ENCODE measurements around the gene GLI3.

The GLI3 gene

DNA sequence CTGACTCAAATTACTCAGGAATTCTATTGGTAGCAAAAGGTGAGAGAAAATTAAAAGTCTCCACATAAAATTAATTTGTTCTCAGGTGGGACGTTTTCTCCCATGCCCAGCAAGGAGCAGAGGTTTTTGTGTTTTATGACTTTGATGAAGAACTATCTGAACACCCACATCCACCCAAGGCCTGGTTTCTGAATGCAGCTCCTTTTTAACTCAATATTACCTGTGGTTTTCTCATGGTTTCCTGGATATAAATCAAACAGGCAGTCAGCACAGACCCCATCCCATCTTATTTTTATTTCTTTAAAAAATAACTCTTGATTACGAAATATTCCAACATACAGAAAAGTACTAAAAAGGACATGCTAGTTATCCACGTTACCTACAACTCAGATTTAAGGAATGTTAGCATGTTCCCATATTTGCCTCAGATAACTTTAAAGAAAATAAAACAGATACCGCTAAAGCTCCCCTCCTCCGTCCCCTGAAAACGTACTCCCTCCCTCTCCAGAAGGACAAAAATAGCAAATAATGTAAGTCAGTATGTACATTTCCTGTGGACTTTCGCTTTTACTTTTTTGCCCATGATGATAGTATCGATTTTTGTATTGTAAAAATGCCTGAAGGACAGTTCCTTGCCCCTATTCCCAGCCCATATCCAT lies 43.4 kb downstream of the GLI3 start:
- TF ChIP-seq, protein P1, sequence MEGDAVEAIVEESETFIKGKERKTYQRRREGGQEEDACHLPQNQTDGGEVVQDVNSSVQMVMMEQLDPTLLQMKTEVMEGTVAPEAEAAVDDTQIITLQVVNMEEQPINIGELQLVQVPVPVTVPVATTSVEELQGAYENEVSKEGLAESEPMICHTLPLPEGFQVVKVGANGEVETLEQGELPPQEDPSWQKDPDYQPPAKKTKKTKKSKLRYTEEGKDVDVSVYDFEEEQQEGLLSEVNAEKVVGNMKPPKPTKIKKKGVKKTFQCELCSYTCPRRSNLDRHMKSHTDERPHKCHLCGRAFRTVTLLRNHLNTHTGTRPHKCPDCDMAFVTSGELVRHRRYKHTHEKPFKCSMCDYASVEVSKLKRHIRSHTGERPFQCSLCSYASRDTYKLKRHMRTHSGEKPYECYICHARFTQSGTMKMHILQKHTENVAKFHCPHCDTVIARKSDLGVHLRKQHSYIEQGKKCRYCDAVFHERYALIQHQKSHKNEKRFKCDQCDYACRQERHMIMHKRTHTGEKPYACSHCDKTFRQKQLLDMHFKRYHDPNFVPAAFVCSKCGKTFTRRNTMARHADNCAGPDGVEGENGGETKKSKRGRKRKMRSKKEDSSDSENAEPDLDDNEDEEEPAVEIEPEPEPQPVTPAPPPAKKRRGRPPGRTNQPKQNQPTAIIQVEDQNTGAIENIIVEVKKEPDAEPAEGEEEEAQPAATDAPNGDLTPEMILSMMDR (IDR thresholded peaks at IDR 0.05; ENCODE audit: low read depth, low read length, missing control alignments) = no peak
- Histone ChIP-seq H3K36me3 (replicated peaks) (no peaks in the 10 kb centered on the region), H3K27ac (peak overlapping the region; percentile 7), H3K4me3 (ENCODE audit: low read depth, low read length) (peak overlapping the region; percentile 32), H3K27me3 (replicated peaks) (no peaks in the 10 kb centered on the region)
- in situ Hi-C loops (cut with HindIII; ENCODE audit: low pct_ligation_motif_present, low sequenced_read_pairs) = no loop called here
- DNase-seq = no peak

DNA sequence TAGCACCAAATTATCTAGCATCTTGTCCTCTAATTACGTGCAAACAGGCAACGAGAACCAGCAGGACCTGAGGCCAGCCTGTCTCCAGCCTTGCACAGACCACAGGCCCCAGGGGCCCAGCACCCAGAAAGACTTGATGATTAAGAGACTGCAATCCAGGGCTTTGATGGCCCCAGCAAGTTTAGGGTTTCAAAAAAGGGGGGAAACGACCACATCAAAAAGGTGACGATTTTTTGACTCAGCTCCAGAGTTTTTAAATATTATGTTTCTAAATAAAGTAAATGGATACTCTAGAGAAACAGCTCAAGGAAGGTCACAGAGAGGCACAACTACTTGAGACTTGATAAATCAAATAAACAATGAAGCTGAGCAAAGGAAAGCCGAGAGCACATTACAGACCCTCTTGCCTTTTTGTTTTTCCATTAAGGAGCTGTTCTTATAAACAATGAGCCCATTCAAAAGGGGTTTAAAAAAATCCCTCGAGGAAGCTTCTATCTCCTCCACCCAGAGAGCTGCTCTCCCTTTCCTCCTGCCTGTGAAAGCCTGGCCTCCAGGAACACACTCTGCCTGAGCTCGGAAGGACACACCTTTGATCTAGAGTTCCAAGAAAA lies 44.1 kb downstream of the GLI3 start:
- no peak for DNase-seq
- no peaks in the 10 kb centered on the region for H3K27me3 ChIP-seq (replicated peaks)
- no peak overlapping the region for H3K27ac ChIP-seq
- in situ Hi-C loops (cut with HindIII; ENCODE audit: low pct_ligation_motif_present, low sequenced_read_pairs) = no loop called here
- H3K4me3 ChIP-seq (ENCODE audit: low read depth, low read length) = no peak overlapping the region
- TF ChIP-seq, protein P1 (IDR thresholded peaks at IDR 0.05; ENCODE audit: low read depth, low read length, missing control alignments) = no peak
- no peaks in the 10 kb centered on the region for H3K36me3 ChIP-seq (replicated peaks)

DNA sequence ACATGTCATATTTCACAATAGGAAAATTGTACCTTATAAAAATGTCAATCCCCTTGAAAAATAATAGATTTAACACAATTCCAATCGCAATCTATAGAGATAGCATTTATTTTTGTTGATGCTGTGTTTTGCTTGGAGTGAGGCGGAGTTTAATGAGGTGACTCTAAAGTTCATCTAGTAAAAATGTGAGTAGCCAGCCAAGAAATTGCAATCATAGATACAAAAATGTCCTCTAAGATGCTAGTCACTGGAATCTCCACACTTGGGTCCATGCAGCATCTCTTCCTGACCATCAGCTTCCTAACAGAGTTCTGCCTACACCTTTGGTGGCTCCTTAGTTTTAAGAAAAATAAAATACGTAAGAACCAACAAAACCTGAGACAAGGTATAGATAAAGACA lies 44.9 kb downstream of the GLI3 start:
- in situ Hi-C loops (cut with HindIII; ENCODE audit: low pct_ligation_motif_present, low sequenced_read_pairs) = no loop called here
- H3K27me3 ChIP-seq (replicated peaks) = no peaks in the 10 kb centered on the region
- no peak overlapping the region for H3K4me3 ChIP-seq (ENCODE audit: low read depth, low read length)
- H3K36me3 ChIP-seq (replicated peaks) = no peaks in the 10 kb centered on the region
- H3K27ac ChIP-seq = no peak overlapping the region
- TF ChIP-seq, protein P1 (IDR thresholded peaks at IDR 0.05; ENCODE audit: low read depth, low read length, missing control alignments) = no peak
- no peak for DNase-seq

DNA sequence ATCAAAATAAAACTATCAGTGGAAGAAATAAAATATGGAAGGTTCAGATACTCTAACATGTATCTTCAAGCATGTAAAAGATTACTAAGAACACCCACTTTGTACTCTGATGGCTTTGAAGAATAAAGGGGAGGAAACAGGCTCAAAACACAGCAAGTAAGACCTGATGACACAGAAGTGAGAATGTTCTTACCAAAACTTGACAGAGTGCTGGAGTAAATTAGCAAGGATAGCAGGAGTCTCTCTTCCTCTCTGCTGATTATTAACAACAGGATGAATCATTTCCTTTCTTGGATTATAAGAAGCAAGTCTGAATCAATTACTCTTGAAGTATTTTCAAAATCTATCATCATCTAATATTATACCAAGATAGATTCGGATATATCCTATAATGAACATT lies 47.5 kb downstream of the GLI3 start:
- Histone ChIP-seq H3K27ac (no peak overlapping the region), H3K27me3 (replicated peaks) (no peaks in the 10 kb centered on the region), H3K4me3 (ENCODE audit: low read depth, low read length) (no peak overlapping the region), H3K36me3 (replicated peaks) (no peaks in the 10 kb centered on the region)
- DNase-seq = no peak
- in situ Hi-C loops (cut with HindIII; ENCODE audit: low pct_ligation_motif_present, low sequenced_read_pairs) = no loop called here
- TF ChIP-seq, protein P1 (IDR thresholded peaks at IDR 0.05; ENCODE audit: low read depth, low read length, missing control alignments) = no peak

DNA sequence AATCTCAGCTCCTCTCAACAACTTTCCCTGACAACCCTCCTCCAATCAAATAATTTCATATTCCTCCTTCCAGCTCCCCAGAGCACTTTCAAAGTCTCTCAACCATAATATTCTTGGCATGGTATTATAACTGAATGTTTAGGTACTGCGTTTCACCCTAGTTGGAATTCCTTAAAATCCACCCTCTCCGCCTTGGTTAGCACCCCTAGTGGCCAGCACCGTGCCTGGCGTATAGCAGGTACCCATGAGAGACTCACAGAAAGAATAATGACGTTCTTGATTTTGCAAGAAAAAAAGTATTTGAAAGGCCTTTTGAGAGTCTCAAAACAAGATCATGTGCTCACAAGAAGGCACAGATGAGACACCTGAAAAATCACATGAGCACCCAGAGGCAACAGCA lies 50.9 kb downstream of the GLI3 start:
- in situ Hi-C loops (cut with HindIII; ENCODE audit: low pct_ligation_motif_present, low sequenced_read_pairs) = no loop called here
- Histone ChIP-seq H3K27me3 (replicated peaks) (no peaks in the 10 kb centered on the region), H3K4me3 (ENCODE audit: low read depth, low read length) (no peak overlapping the region), H3K36me3 (replicated peaks) (no peaks in the 10 kb centered on the region), H3K27ac (no peak overlapping the region)
- DNase-seq = no peak
- TF ChIP-seq, protein P1 (IDR thresholded peaks at IDR 0.05; ENCODE audit: low read depth, low read length, missing control alignments) = peak; percentile 76

DNA sequence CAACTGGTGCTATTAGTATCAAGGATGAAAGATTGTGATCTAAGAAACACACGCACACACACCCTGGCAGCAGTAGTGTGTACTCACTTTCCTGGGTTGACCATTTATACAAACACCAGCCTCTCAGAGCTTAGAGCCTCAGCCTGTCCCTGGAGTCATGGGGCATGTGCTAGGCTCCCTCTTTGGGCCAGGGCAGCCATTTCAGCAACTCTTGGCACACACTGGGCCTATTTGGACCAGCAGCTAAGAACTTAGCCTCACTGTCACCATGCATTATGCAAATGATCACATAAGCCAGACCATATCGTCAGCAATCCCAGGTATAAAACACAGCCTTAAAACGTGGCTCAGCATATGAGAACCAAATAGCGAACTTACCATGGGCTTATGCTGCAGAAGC lies 51.3 kb downstream of the GLI3 start:
- in situ Hi-C loops (cut with HindIII; ENCODE audit: low pct_ligation_motif_present, low sequenced_read_pairs) = no loop called here
- TF ChIP-seq, protein P1 (IDR thresholded peaks at IDR 0.05; ENCODE audit: low read depth, low read length, missing control alignments) = no peak
- Histone ChIP-seq H3K36me3 (replicated peaks) (no peaks in the 10 kb centered on the region), H3K27me3 (replicated peaks) (no peaks in the 10 kb centered on the region), H3K4me3 (ENCODE audit: low read depth, low read length) (no peak overlapping the region), H3K27ac (no peak overlapping the region)
- no peak for DNase-seq

Data from brain microvascular endothelial cell (primary cell).